Mesendoderm (in vitro differentiated cells): ENCODE measurements around the gene AGAP6.
"Not testable (repeated sequence)": the region's sequence is repeated elsewhere in the genome, so short reads cannot be mapped to it uniquely, and the experiment has no call there.

Experiments used
- DNase-seq: peaks from one replicate; pipeline ENCODE4 v3.0.0; 2013
- H2AK5ac ChIP-seq: 2 replicates; pipeline ENCODE4 v1.6.1; 2013; ENCODE audit warnings: low read length, inconsistent platforms
- H2BK120ac ChIP-seq: 2 replicates; pipeline ENCODE4 v1.6.1; 2013; ENCODE audit warnings: low read depth, mild to moderate bottlenecking, low read length, moderate library complexity, mixed read lengths
- H2BK15ac ChIP-seq: replicated peaks from 2 replicates; pipeline ENCODE4 v1.6.1; 2013; ENCODE audit warnings: low read depth, mild to moderate bottlenecking, moderate library complexity
- H2BK5ac ChIP-seq: 2 replicates; pipeline ENCODE4 v1.6.1; 2013; ENCODE audit warnings: low read length, inconsistent platforms
- H3K18ac ChIP-seq: 2 replicates; pipeline ENCODE4 v1.6.1; 2013; ENCODE audit warnings: mild to moderate bottlenecking, low read length, mixed read lengths
- H3K23ac ChIP-seq: one replicate; pipeline ENCODE4 v1.6.1; 2013; ENCODE audit warnings: low read length
- H3K27ac ChIP-seq: 2 replicates; pipeline ENCODE4 v1.5.1; 2013; ENCODE audit warnings: low read depth, mild to moderate bottlenecking, inconsistent platforms, low read length, moderate library complexity
- H3K27me3 ChIP-seq: 2 replicates; pipeline ENCODE4 v1.6.1; 2013; ENCODE audit warnings: low read length, control low read depth, mild to moderate bottlenecking, inconsistent platforms; ENCODE audit not compliant: insufficient read depth, poor library complexity
- H3K36me3 ChIP-seq: 2 replicates; pipeline ENCODE4 v1.6.1; 2013; ENCODE audit warnings: low read length, inconsistent platforms; ENCODE audit not compliant: control insufficient read depth, insufficient read depth
- H3K4ac ChIP-seq: one replicate; pipeline ENCODE4 v1.6.1; 2013; ENCODE audit warnings: low read depth, mild to moderate bottlenecking, low read length, moderate library complexity
- H3K4me1 ChIP-seq: 2 replicates; pipeline ENCODE4 v1.6.1; 2013; ENCODE audit warnings: low read depth, low read length, inconsistent platforms; ENCODE audit not compliant: control insufficient read depth
- H3K4me2 ChIP-seq: 2 replicates; pipeline ENCODE4 v1.6.1; 2013; ENCODE audit warnings: low read length
- H3K4me3 ChIP-seq: 2 replicates; pipeline ENCODE4 v1.5.1; 2013; ENCODE audit warnings: mild to moderate bottlenecking, low read length
- H3K56ac ChIP-seq: one replicate; pipeline ENCODE4 v1.6.1; 2013; ENCODE audit warnings: low read length
- H3K79me1 ChIP-seq: 2 replicates; pipeline ENCODE4 v1.6.1; 2013; ENCODE audit warnings: low read length, inconsistent platforms
- H3K79me2 ChIP-seq: 2 replicates; pipeline ENCODE4 v1.6.1; 2013; ENCODE audit warnings: mild to moderate bottlenecking, low read length; ENCODE audit not compliant: control insufficient read depth, insufficient read depth
- H3K9ac ChIP-seq: 2 replicates; pipeline ENCODE4 v1.6.1; 2013; ENCODE audit warnings: low read length, inconsistent platforms
- H4K5ac ChIP-seq: one replicate; pipeline ENCODE4 v1.6.1; 2013; ENCODE audit warnings: low read length
- H4K8ac ChIP-seq: one replicate; pipeline ENCODE4 v1.6.1; 2013; ENCODE audit warnings: low read depth, mild to moderate bottlenecking, control low read depth, low read length, moderate library complexity
- WGBS: extraction: QIAGEN DNeasy Blood & Tissue Kit; methylation state at CpG from one replicate; pipeline ENCODE4 v1.1.7; 2013; ENCODE audit warnings: low lambda C conversion rate, missing lambda C conversion rate; ENCODE audit not compliant: insufficient coverage; ENCODE audit errors: extremely low coverage; 5-methylcytosine and 5-hydroxymethylcytosine counted together

AGAP6 gene

GRCh38 chr10:49977756-49978155, 10.4 kb upstream of the AGAP6 start:
- not testable (repeated sequence) for H3K27ac ChIP-seq, H3K4me2 ChIP-seq, H2BK15ac ChIP-seq, H2BK120ac ChIP-seq, DNase-seq, H3K79me1 ChIP-seq, H3K18ac ChIP-seq, H3K4ac ChIP-seq, H3K36me3 ChIP-seq, H2BK5ac ChIP-seq, H3K9ac ChIP-seq, H3K4me1 ChIP-seq, H3K56ac ChIP-seq, H2AK5ac ChIP-seq, H3K79me2 ChIP-seq, H3K27me3 ChIP-seq, H3K23ac ChIP-seq, H4K8ac ChIP-seq, H3K4me3 ChIP-seq, H4K5ac ChIP-seq
- no CpG with 5 or more reads among the region's 3 CpGs for WGBS

- H3K27me3 ChIP-seq, H4K8ac ChIP-seq, H3K36me3 ChIP-seq, H2BK120ac ChIP-seq, DNase-seq, H3K18ac ChIP-seq, H3K9ac ChIP-seq, H3K4me3 ChIP-seq, H4K5ac ChIP-seq, H2BK5ac ChIP-seq, H3K79me1 ChIP-seq, H3K27ac ChIP-seq, H3K56ac ChIP-seq, H3K4ac ChIP-seq, H3K79me2 ChIP-seq, H2AK5ac ChIP-seq, H3K4me1 ChIP-seq, H3K23ac ChIP-seq, H2BK15ac ChIP-seq, H3K4me2 ChIP-seq: not testable (repeated sequence)
- no CpG with 5 or more reads among the region's 3 CpGs for WGBS
Observed at GRCh38 chr10:49987207-49987606, 999 bp upstream of the AGAP6 start.

- H2BK5ac ChIP-seq, H2BK120ac ChIP-seq, H3K4me1 ChIP-seq, H3K23ac ChIP-seq, H4K8ac ChIP-seq, H2BK15ac ChIP-seq, H3K4me3 ChIP-seq, H3K4ac ChIP-seq, H3K56ac ChIP-seq, H3K27me3 ChIP-seq, H3K27ac ChIP-seq, DNase-seq, H3K9ac ChIP-seq, H2AK5ac ChIP-seq, H3K79me2 ChIP-seq, H3K36me3 ChIP-seq, H3K18ac ChIP-seq, H3K4me2 ChIP-seq, H4K5ac ChIP-seq, H3K79me1 ChIP-seq: not testable (repeated sequence)
- no CpG with 5 or more reads among the region's 5 CpGs for WGBS
Observed at GRCh38 chr10:49995321-49995720, 7.1 kb downstream of the AGAP6 start.

GRCh38 chr10:50014024-50014423, 25.8 kb downstream of the AGAP6 start:
- DNase-seq, H3K23ac ChIP-seq, H3K79me2 ChIP-seq, H2BK15ac ChIP-seq, H2AK5ac ChIP-seq, H3K4me1 ChIP-seq, H3K4me2 ChIP-seq, H3K4ac ChIP-seq, H3K36me3 ChIP-seq, H3K18ac ChIP-seq, H3K9ac ChIP-seq, H3K56ac ChIP-seq, H4K8ac ChIP-seq, H3K4me3 ChIP-seq, H2BK5ac ChIP-seq, H4K5ac ChIP-seq, H3K27ac ChIP-seq, H3K27me3 ChIP-seq, H2BK120ac ChIP-seq, H3K79me1 ChIP-seq: not testable (repeated sequence)
- no CpG with 5 or more reads among the region's 7 CpGs for WGBS

GRCh38 chr10:50015596-50016220, 27.5 kb downstream of the AGAP6 start:
- not testable (repeated sequence) for H2BK5ac ChIP-seq, H3K4me2 ChIP-seq, H3K9ac ChIP-seq, H3K4me3 ChIP-seq, H3K23ac ChIP-seq, H3K27me3 ChIP-seq, H3K56ac ChIP-seq, H2BK15ac ChIP-seq, H3K79me2 ChIP-seq, H3K4ac ChIP-seq, DNase-seq, H3K27ac ChIP-seq, H3K4me1 ChIP-seq, H3K18ac ChIP-seq, H2AK5ac ChIP-seq, H4K5ac ChIP-seq, H4K8ac ChIP-seq, H3K36me3 ChIP-seq, H2BK120ac ChIP-seq, H3K79me1 ChIP-seq
- no CpG with 5 or more reads among the region's 9 CpGs for WGBS

- WGBS, result no CpG with 5 or more reads among the region's 5 CpGs
- H2BK5ac ChIP-seq, H3K4me2 ChIP-seq, H3K4me3 ChIP-seq, H3K56ac ChIP-seq, DNase-seq, H3K27ac ChIP-seq, H3K9ac ChIP-seq, H2BK120ac ChIP-seq, H2BK15ac ChIP-seq, H3K23ac ChIP-seq, H3K79me1 ChIP-seq, H3K4ac ChIP-seq, H4K5ac ChIP-seq, H3K18ac ChIP-seq, H3K79me2 ChIP-seq, H3K4me1 ChIP-seq, H3K36me3 ChIP-seq, H3K27me3 ChIP-seq, H2AK5ac ChIP-seq, H4K8ac ChIP-seq: not testable (repeated sequence)
Observed at GRCh38 chr10:50016926-50017325, 28.7 kb downstream of the AGAP6 start.
